GM12872 (cell line): ENCODE data around the gene ATP1A1.

Experiments
- TF ChIP-seq, protein P1 (sequence below): IDR thresholded peaks from 3 replicates; pipeline ENCODE4 v1.5.1; 2011; ENCODE audit warnings: low read depth, mild to moderate bottlenecking, low read length, moderate library complexity; ENCODE audit not compliant: insufficient read depth

Gene ATP1A1

GRCh38 chr1:116416854-116417513 is 43.9 kb downstream of the ATP1A1 start:
- TF ChIP-seq, protein P1, sequence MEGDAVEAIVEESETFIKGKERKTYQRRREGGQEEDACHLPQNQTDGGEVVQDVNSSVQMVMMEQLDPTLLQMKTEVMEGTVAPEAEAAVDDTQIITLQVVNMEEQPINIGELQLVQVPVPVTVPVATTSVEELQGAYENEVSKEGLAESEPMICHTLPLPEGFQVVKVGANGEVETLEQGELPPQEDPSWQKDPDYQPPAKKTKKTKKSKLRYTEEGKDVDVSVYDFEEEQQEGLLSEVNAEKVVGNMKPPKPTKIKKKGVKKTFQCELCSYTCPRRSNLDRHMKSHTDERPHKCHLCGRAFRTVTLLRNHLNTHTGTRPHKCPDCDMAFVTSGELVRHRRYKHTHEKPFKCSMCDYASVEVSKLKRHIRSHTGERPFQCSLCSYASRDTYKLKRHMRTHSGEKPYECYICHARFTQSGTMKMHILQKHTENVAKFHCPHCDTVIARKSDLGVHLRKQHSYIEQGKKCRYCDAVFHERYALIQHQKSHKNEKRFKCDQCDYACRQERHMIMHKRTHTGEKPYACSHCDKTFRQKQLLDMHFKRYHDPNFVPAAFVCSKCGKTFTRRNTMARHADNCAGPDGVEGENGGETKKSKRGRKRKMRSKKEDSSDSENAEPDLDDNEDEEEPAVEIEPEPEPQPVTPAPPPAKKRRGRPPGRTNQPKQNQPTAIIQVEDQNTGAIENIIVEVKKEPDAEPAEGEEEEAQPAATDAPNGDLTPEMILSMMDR: no peak

DNA sequence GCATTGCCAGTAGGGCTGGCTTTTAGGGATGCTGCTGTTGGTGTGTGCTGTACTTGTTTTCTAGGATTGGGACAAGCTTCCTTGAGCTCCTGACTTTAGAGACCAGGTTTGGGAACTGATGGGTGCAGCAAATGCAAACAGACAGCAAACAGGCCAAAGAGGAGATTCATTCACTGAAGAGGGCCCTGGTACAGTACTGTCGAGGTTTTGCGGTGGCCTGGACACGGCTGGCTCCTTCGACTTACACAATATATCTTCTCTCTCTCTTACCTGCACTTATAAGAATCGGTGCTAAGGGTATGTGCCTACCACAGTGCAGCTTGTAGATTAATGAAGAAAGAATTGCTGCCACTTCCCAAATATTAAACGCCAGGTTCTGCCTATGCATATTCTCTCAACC is 44.6 kb downstream of the ATP1A1 start:
- TF ChIP-seq, protein P1: no peak

GRCh38 chr1:116418091-116418830 is 45.2 kb downstream of the ATP1A1 start:
- TF ChIP-seq, protein P1: no peak

GRCh38 chr1:116420417-116421200 is 47.6 kb downstream of the ATP1A1 start:
- TF ChIP-seq, protein P1: no peak

DNA sequence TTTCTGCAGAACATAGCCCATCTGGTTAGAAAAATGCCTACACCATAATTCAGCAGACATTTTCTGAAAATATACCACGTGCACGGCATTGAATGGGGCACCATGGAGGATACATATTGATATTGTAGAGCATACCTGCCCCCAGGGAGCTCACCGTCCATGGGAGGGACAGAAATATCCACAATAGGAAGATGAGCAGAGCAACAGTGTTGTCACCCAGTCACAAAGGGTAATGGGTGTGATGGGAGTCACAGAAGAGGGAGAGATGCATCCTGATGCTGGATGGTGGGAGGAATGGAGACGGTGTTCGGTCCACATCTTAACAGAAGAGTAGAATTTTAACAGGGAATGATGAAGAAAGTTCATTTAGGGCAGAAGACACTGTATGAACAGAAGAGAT is 51.4 kb downstream of the ATP1A1 start:
- TF ChIP-seq, protein P1: no peak

DNA sequence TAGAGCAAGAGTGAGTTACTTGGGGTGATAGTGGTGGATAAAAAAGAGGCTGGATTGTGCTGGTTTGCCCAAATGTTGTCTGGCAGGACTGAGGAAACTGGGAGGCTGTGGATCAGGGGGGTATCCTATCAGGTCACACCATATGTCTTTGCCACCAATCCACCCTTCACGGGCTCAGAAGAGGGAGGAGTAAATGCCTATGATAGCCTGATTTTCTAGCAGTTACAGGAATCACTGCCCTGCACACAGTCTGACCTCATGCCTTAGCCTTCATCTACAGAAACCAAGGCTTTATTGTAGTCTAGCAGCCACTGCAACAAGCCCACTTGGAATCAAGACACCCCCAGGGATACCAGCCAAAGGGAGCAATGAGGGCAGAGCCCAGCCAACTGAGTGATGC is 51.8 kb downstream of the ATP1A1 start:
- TF ChIP-seq, protein P1: no peak

- TF ChIP-seq, protein P1: no peak
Measured at GRCh38 chr1:116425987-116426386, 52.9 kb downstream of the ATP1A1 start.
